GM19467 (cell line): ENCODE measurements around the gene CRYGA.
A peak's percentile ranks its signal among the peaks of the same experiment; 100 is the strongest.
"Not testable (repeated sequence)": the region's sequence is repeated elsewhere in the genome, so short reads cannot be mapped to it uniquely, and the experiment has no call there.

ENCODE experiments used
- ATAC-seq: cut with Tn5 transposase; IDR thresholded peaks from one replicate; pipeline ENCODE4 v1.9.1; 2021; ENCODE audit warnings: mild to moderate bottlenecking, moderate library complexity; ENCODE audit not compliant: unreplicated experiment

CRYGA gene

GRCh38 chr2:208164951-208165755, 1.8 kb upstream of the CRYGA start:
- ATAC-seq: no peak

GRCh38 chr2:208156439-208156838, 7.0 kb downstream of the CRYGA start:
- no peak for ATAC-seq

- ATAC-seq: no peak
Measured at GRCh38 chr2:208153156-208153555, 10.2 kb downstream of the CRYGA start.

GRCh38 chr2:208150956-208151355, 12.4 kb downstream of the CRYGA start:
- ATAC-seq: no peak

GRCh38 chr2:208150094-208150493, 13.3 kb downstream of the CRYGA start:
- no peak for ATAC-seq

GRCh38 chr2:208148803-208149202, 14.6 kb downstream of the CRYGA start:
- no peak for ATAC-seq

GRCh38 chr2:208147759-208148158, 15.6 kb downstream of the CRYGA start:
- no peak for ATAC-seq

GRCh38 chr2:208147008-208147407, 16.4 kb downstream of the CRYGA start:
- no peak for ATAC-seq

GRCh38 chr2:208146006-208146405, 17.4 kb downstream of the CRYGA start, which contains the start of gene CRYGB:
Gene CRYGB, minus strand, starts transcription at chr2:208146158. Its CDS starts 38 bp downstream, at chr2:208146120.
- ATAC-seq: no peak

- no peak for ATAC-seq
Measured at GRCh38 chr2:208142925-208143799, 20.2 kb downstream of the CRYGA start.

- no peak for ATAC-seq
Measured at GRCh38 chr2:208142240-208142924, 21.0 kb downstream of the CRYGA start.

GRCh38 chr2:208139447-208139846, 23.9 kb downstream of the CRYGA start:
- ATAC-seq: no peak

GRCh38 chr2:208138334-208138733, 25.1 kb downstream of the CRYGA start:
- ATAC-seq: not testable (repeated sequence)

GRCh38 chr2:208136716-208137094, 26.7 kb downstream of the CRYGA start:
- no peak for ATAC-seq

GRCh38 chr2:208135794-208136715, 27.3 kb downstream of the CRYGA start:
- ATAC-seq: no peak

- peak; percentile 53 for ATAC-seq
Measured at GRCh38 chr2:208134928-208135586, 28.3 kb downstream of the CRYGA start.

GRCh38 chr2:208130712-208131110, 32.7 kb downstream of the CRYGA start:
- no peak for ATAC-seq

- ATAC-seq: no peak
Measured at GRCh38 chr2:208129744-208130711, 33.4 kb downstream of the CRYGA start, which contains the start of gene CRYGC. Gene CRYGC, minus strand, starts transcription at chr2:208129828. Its CDS starts 36 bp downstream, at chr2:208129792.
